Neural cell (in vitro differentiated cells): ENCODE measurements around the gene KIF12.

ENCODE experiments used
- CTCF ChIP-seq: fragments of 450-650 bp; IDR thresholded peaks from 2 replicates; pipeline ENCODE4 v1.5.1; 2014; ENCODE audit warnings: antibody characterized with exemption, mild to moderate bottlenecking, moderate library complexity; ENCODE audit not compliant: poor library complexity, severe bottlenecking
- POLR2AphosphoS5 ChIP-seq: IDR thresholded peaks from 2 replicates; pipeline ENCODE4 v1.6.1; 2012

GRCh38 chr9:114096866-114097612 is 2.1 kb downstream of the KIF12 start:
- no peak for TF ChIP-seq CTCF
- TF ChIP-seq POLR2AphosphoS5 = no peak
